T-helper 9 cell (primary cell): ENCODE measurements around the gene PCMTD2.

Experiments used
- DNase-seq: peaks from one replicate; pipeline ENCODE4 v3.0.0-alpha.2; 2020
- total RNA-seq, 2 donors: gene quantifications; one replicate each; lab custom pipeline; 2026; lab: John Stamatoyannopoulos, UW

PCMTD2 gene
- total RNA-seq: 77.5 to 111 reads per million in 2 donors

- DNase-seq: peak; percentile 76
These were observed at the start of gene PCMTD2 for GRCh38 chr20:64255361-64256281. TSS of gene PCMTD2 (plus strand) at chr20:64255748. CDS start at chr20:64259966, 4,218 bp downstream.

- DNase-seq: no peak
These were observed 48.9 kb upstream of the PCMTD2 start for GRCh38 chr20:64206614-64207013.

GRCh38 chr20:64207641-64208590 is 47.6 kb upstream of the PCMTD2 start:
- DNase-seq: no peak

GRCh38 chr20:64209148-64209547 is 46.4 kb upstream of the PCMTD2 start:
- no peak for DNase-seq

GRCh38 chr20:64210656-64211369 is 44.7 kb upstream of the PCMTD2 start:
- DNase-seq: no peak

- no peak for DNase-seq
These were observed 43.5 kb upstream of the PCMTD2 start for GRCh38 chr20:64211874-64212658.

- DNase-seq: no peak
These were observed 42.8 kb upstream of the PCMTD2 start for GRCh38 chr20:64212755-64213154.

GRCh38 chr20:64214113-64214512 is 41.4 kb upstream of the PCMTD2 start:
- DNase-seq: no peak

GRCh38 chr20:64214952-64215351 is 40.6 kb upstream of the PCMTD2 start:
- DNase-seq: no peak

- DNase-seq: no peak
These were observed 39.5 kb upstream of the PCMTD2 start for GRCh38 chr20:64216036-64216435.

GRCh38 chr20:64216910-64217309 is 38.6 kb upstream of the PCMTD2 start:
- no peak for DNase-seq

- DNase-seq: no peak
These were observed 37.9 kb upstream of the PCMTD2 start for GRCh38 chr20:64217539-64218221.

GRCh38 chr20:64219202-64219601 is 36.3 kb upstream of the PCMTD2 start:
- no peak for DNase-seq

- DNase-seq: no peak
These were observed 35.8 kb upstream of the PCMTD2 start for GRCh38 chr20:64219730-64220129.

- DNase-seq: no peak
These were observed 35.1 kb upstream of the PCMTD2 start for GRCh38 chr20:64220420-64220819.

GRCh38 chr20:64220891-64221527 is 34.5 kb upstream of the PCMTD2 start:
- DNase-seq: no peak

- DNase-seq: no peak
These were observed 33.2 kb upstream of the PCMTD2 start for GRCh38 chr20:64222291-64222735.

- no peak for DNase-seq
These were observed 32.6 kb upstream of the PCMTD2 start for GRCh38 chr20:64222851-64223525.

- no peak for DNase-seq
These were observed 32.0 kb upstream of the PCMTD2 start for GRCh38 chr20:64223526-64224067.
